ENCODE data around the gene LTO1.
A peak's percentile ranks its signal among the peaks of the same experiment; 100 is the strongest.

Gene LTO1, protein sequence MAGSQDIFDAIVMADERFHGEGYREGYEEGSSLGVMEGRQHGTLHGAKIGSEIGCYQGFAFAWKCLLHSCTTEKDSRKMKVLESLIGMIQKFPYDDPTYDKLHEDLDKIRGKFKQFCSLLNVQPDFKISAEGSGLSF

DNA sequence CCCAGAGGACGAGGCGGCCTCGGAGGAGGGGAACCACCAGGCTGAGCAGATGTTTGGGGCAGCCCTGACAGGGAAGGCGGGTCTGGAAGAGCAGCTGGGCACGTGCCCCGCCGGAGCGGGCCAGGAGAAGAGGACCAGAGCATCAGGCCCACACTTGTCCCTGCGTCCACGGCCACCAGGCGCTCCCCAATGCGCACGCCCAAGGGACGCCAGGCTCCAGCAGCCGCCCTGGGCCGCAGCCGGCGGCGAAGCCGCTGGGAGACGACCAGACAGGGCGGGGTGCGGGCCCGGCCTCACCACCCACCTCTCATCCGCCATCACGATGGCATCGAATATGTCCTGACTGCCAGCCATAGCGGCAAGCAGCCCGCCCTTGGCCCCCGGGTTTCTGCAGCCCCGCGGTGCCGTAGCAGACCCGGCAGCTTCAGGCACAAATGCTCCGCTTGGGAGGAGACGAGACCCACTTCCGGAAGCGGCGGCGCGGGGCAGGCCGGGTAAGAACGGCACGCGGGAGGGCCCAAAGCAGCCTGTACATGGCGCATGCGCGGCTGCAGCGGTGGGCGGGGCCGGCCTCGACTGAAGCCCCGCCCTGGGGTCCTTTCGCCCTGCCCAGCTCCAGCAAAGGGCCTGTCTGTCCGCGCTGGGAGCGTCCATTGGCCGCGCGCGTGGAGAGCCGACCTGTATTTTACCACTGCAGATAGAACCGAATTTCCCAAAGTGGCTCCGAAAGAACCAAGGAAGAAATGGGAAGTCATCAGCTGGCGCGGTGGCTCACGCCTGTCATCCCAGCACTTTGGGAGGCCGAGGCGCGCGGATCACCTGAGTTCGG, at the start of gene LTO1:
TSS of gene LTO1 (minus strand) at position 468 of the 829 bp plus-strand sequence. CDS start at position 354, 114 bp downstream.
- DNase-seq (ENCODE audit: low read depth in 2 of 2), result peak; percentile 89 to 93

DNA sequence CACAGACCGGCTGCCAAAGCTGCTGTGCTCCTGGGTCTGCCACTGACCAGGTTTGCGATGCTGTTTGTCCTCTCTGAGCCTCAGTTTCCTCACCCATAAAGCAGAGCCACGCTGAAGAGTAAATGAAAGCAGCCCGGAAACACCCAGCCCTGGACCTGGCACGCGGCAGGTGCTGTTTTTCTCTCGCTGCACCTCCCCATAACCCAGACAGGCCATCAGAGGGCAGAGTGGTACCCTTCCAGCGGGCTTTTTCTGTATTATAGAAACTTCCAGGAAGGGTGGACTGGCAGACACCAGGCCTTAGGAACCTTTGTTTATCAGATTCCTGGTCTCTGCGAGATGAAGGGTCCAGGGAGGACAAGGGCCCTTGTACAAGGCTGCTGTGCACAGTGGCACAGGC, 46.6 kb upstream of the LTO1 start:
- no peak for DNase-seq (ENCODE audit: low read depth in 2 of 2)

DNA sequence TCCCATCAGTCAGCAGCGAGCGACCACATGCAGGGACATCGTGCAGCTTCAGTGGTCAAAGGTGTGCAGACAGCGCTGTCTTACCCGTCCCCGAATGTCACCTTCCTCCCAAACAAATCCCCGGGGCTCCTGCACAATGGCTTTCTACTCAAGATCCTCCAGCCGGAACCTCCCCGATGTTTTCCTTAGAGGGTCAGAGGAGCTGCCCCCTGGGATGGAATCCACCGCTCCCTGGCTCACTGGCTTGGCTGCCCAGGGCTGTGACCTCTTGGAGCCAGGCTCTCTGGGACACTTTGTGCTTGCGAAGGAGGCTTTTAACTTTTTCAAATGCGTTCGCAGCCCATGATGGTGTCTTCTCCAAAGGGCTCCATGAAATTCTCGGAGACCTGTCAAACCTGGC, 46.0 kb upstream of the LTO1 start:
- no peak for DNase-seq (ENCODE audit: low read depth in 2 of 2)

DNA sequence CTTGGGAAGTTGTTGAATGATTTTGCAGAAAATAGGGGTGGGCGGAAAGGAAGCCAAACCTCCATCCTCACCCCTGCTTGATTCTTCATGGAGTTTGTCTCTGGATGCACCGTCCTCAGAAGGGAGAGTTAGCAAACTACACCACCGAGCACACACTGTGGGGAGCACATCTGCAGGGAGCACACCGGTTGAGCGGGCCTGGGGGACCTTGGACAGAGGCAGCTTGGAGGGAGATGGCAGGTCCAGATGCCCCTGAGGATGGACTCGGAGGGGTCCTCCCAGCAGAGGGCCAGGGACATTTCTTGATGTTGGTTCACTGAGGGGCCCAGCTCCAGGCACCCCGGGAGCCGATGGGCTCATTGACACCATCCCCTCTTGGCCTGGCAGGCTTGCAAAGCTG, 43.8 kb upstream of the LTO1 start:
- no peak for DNase-seq (ENCODE audit: low read depth in 2 of 2)

GRCh38 chr11:69718147-69718546, 43.0 kb upstream of the LTO1 start:
- no peak for DNase-seq (ENCODE audit: low read depth in 2 of 2)

DNA sequence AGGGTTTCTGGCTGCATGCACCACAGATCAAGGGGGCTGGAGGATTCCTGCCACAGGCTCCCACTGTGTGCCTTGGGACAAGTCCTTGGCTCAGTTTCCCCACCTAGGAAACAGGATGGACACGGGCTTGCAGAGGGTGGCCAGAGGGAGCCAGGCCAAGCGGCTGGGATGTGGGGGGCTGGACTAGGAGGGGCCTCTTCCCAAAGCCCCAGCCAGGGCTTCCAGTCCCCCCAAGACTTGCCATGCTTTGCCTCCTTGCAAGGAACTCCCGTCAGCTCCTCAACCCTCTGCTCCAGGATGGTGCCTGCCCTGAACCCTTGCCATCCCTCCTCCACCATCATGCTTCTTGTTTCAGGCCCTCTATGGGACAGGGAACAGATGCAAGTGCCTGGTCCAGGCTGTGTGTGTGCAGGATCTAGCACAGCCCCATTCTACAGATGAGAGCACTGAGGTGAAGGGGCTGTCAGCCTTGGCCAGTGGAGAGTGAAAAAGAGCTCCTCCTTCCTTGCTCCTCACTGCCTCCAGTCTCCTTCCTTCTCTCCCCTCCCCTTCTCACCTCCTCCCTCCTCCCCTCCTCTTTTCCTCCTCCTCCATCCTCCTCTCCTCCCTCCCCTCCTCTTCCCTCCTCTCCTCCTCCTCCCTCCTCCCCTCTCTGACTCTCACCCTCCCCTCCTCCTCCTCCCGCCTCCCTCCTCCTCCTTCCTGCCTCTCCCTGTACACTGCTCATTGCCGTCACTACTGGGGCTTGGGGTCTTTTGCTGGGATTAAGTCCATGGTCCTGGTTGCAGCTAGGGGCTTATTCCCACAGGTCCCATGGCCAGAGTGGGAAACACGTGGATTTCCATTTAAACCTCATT, 42.0 kb upstream of the LTO1 start:
- DNase-seq (ENCODE audit: low read depth in 2 of 2), result no peak

DNA sequence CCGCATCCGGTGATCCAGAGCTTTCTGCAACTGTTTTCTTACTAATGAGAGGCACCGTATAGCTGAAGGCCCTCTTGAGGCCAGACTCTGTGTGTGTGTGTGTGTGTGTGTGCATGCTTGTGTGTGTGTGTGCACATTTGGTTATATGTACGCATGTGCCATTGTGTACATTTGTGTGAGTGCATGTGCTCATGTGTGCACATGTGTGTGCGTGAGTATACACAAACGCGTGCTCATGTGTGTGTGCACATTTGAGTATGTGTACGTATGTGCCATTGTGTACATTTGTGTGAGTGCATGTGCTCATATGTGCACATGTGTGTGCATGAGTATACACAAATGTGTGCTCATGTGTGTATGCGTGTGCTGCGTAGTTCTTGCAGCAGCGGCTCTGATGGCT, 40.9 kb upstream of the LTO1 start:
- no peak for DNase-seq (ENCODE audit: low read depth in 2 of 2)

DNA sequence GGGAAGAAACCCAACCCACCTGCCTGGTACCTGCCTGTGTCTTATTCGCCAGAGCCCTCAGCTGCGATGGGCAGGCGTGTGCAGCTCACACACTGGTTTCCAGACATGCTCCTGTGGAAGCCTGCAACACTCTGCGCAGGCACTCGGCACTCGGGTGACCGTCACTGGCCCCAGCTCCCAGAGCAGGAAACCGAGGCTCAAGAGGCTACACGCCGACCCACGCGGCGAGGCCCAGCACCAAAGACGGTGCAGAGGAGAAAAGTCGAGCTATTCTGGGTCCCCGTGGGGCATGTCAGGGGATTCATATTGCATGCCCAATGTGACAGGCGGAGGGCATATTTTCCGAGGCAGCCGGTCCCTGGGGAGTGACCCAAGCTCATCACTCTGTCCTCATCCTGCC, 40.3 kb upstream of the LTO1 start:
- no peak for DNase-seq (ENCODE audit: low read depth in 2 of 2)

GRCh38 chr11:69711822-69712801, 37.0 kb upstream of the LTO1 start:
- DNase-seq (ENCODE audit: low read depth in 2 of 2), result no peak

DNA sequence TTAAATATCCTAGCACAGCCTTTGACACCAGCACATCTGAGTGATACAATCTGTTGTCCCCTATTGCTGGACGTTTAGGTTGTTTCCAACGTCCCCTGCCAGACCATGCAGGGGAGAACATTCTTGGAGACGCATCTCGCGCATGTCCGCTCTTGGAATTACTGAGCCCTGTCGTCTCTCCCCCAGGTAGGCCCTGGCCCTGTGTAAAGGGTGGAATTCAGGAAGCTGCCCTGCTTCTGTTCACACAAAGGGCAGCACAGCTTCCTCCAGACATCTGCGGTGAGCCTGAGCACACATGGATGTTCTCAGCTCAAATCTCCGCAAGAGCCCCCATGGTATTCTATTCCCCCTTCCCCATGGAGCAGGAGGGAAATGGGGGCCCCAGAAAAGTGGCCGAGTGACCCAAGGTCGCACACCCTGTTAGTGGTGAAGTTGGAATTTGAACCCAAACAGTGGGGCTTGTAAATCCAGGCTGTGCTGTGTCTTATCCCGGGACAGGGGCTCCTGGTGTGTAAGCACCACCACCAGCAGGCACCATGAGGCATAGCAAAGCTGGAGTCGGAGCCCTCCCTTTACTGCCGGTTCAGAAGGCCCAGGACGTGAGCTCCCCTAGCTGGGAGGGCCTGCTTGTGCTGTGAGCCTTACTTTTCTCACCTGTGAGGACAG, 33.7 kb upstream of the LTO1 start:
- DNase-seq (ENCODE audit: low read depth in 2 of 2), result no peak

DNA sequence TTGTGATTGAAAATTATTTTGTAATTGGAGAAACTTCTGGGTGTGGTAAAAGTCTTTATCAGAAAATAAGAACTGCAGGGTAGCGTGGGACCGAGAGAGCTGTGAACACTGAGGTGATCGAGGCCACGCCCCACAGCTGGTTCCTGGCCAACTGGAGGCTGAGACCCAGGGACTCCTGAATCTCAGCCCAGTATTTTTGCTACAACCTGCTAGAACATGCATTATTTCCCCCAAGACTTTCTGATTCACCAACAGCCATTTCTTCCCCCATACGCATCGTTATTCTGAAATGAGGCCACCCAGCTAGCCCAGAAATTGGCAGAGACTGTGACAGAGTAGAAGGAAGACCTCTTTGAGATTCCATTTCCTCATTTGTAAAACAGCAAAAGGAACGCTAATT, 32.0 kb upstream of the LTO1 start:
- no peak for DNase-seq (ENCODE audit: low read depth in 2 of 2)

DNA sequence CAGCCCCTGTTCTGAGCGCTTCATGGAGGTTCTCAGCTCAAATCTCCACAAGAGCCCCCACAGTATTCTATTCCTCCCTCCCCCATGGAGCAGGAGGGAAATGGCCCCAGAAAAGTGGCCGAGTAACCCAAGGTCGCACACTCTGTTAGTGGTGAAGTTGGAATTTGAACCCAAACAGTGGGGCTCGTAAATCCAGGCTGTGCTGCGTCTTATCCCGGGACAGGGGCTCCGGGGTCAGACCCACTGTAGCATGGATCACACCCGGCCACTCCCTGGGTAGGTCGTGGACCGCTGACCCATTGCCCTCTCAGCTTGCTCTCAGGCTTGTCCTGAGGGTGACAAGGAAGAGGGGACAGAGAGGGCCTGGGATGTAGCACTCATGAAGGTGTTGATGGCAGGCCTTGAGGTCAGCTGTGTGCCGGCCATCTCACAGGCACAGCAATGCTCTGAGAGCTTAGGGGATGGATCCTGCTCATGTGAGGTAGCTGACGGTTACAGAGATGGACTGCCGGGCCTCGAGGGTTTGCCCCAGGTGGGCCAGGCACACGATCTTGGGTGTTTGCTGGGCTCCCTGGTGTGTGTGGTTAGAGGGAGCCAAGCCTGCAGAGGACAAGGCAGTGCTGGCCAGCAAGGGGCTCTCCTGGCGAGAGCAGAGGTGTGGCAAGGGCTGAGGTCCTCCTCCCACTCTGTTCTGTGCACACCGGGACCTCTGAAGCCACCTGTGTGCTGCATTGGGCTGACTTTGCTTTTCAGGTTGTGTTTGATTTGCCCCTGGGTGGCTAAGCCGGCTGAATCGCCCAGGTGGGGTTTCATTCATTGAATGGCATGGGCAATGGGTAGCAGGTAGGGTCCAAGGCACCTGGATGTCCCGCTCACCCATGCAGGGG, 31.0 kb upstream of the LTO1 start:
- no peak for DNase-seq (ENCODE audit: low read depth in 2 of 2)

DNA sequence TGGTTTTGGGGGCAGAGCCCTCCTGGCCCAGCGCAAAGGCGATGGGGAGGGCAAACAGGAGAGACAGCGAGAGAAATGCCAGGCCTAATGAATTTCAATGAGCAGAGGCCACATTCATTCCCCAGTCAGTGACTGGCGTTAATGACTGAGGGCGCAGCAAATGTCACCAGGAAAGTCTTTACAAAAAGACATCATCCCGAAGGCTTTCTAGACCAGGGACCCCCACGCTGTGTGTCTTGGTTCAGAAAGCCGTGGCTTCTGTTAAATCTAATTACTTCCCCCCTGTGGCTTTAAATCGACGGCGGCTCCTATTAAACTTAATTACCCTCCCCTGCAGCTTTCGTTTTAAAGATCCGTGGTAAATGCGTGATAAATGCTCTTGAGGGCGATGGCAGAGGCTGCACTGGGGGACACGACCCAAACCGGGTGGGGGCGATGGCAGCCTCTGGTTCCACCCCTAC, 30.2 kb upstream of the LTO1 start:
- no peak for DNase-seq (ENCODE audit: low read depth in 2 of 2)

DNA sequence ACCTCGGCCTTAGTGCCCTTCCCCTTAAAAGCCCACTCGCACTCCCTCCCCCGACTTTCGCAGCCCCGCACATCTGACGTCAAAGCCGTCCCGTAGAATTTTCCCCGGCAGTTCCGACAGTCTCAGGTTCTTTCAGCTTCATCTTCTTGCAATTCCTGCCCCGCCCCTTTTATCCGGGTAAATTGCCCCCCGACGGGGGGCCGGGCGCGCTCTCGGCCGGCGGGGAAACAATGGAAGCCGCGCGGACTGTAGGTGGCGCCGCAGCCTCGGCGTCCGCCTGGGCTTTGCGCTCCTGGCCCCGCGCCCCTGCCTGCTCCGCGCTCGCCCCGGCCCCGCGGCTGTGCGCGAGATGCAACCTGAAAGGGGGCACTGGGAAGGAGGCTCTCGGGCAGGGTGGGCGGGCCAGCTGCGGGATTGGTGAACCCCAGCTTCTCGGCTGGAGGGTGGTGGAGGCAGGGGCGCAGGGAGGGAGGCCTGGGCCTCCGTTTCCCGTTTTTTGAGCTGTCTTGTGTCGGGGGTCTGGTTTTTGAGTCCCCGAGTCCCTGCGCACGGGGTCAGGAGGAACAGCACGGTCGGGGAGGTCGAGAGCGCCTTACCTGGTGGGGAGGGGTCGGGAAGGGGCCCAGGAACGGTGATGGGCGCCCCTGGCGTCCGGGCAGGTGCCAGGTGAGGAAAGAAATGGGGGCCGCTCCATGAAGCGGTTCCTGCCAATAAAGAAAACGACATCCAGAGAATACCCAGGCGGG, 29.5 kb upstream of the LTO1 start:
- DNase-seq (ENCODE audit: low read depth in 2 of 2), result no peak

- DNase-seq (ENCODE audit: low read depth in 2 of 2), result no peak
These were observed 28.8 kb upstream of the LTO1 start, which contains the start of gene FGF19 for GRCh38 chr11:69703768-69704507. TSS of gene FGF19 (minus strand) at chr11:69704022. CDS start at chr11:69703876, 146 bp downstream.

DNA sequence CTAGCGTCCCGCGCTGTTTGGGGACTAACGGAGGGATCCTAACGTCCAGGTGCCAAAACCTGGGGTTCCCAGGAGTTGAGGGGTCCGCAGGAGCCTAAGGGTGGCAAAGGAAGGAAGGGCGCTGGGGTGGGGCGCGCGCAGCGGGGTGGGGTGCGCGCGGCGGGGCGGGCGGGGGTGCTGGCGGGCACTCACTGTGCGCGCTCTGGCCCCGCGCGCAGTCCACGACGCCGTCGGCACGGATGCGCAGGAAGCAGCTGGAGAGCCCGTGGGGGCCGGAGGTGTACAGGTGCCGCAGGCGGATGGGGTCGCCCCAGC, 28.3 kb upstream of the LTO1 start:
- no peak for DNase-seq (ENCODE audit: low read depth in 2 of 2)

GRCh38 chr11:69702769-69703452, 27.8 kb upstream of the LTO1 start:
- no peak for DNase-seq (ENCODE audit: low read depth in 2 of 2)

GRCh38 chr11:69702239-69702691, 27.1 kb upstream of the LTO1 start:
- no peak for DNase-seq (ENCODE audit: low read depth in 2 of 2)

Data from stimulated activated CD8-positive, alpha-beta memory T cell treated with anti-CD3 and anti-CD28 coated beads, Interleukin-7, amount 100 ng/mL, for 4 hours (primary cell).